GM19240 (cell line): ENCODE results near the gene MUC5AC.

Experiments
- DNase-seq: peaks from one replicate; pipeline ENCODE4 v3.0.0; 2011; ENCODE audit warnings: low spot score; ENCODE audit not compliant: insufficient read length

Gene MUC5AC

DNA sequence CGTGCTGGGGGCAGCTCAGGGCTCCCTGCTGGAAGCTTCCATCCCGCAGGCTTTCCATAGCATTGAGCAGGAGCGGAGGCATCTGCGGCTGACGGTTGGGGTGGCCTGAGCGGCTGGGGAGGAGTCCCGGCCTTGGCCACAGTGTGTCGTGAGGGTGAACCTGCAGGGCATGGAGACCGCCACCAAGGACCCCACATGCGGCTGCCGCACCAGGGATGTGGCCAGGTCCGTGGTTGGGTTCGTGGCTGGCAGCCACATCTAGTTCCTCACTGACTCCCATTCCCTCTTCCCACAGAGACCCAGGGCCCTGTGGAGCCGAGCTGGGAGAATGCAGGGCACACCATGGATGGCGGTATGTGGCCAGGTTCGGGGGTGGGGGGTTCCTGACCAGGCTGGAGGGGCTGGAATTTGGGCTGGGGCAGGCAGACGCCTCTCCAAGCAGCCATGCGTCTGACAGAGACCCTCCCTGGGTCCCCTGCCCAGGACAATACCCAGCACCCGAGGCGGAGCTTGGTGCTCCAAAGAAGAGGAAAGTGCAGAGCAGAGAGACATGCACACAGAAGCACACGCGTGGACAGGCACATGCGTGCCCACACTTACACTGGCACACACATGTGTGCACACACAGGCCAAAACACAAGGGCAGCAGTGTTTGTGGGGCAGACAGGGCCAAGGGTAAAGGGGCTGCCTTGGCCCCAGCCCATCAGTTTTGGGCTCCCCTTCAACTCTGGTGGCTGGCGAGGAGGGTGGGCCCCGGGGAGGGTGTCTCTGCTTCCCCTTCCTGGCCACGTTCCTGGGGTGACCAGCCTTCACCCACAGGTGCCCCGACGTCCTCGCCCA is 67.9 kb downstream of the MUC5AC start:
- DNase-seq: no peak

GRCh38 chr11:1226226-1226985 is 68.7 kb downstream of the MUC5AC start:
- no peak for DNase-seq

- DNase-seq: no peak
These were observed 69.3 kb downstream of the MUC5AC start for GRCh38 chr11:1226986-1227550.

DNA sequence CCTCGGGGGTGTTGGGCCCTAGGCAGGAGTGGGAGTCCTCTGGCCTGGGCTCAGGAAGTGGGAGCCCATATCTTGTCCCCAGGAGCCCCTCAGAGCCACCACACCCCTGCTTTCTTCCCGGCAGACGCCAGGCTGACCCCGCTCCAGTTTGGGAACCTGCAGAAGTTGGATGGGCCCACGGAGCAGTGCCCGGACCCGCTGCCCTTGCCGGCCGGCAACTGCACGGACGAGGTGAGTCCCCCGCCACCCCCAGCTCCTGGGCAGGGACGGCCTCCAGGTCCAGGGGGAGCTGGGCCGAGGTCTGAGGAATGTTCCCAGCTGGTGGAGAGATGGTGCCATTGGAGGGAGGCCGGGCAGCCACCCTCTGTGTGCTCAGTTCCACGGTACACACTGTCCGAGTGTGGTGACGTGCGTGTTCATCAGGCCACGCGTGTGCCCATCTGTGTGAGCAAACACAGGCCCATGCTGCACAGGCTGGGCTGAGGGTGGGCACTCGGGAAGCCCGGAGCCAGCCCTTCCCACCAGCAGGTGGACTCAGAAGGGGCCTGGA is 69.9 kb downstream of the MUC5AC start:
- no peak for DNase-seq

GRCh38 chr11:1228101-1228821 is 70.5 kb downstream of the MUC5AC start:
- no peak for DNase-seq

- no peak for DNase-seq
These were observed 71.2 kb downstream of the MUC5AC start for GRCh38 chr11:1228921-1229451.

DNA sequence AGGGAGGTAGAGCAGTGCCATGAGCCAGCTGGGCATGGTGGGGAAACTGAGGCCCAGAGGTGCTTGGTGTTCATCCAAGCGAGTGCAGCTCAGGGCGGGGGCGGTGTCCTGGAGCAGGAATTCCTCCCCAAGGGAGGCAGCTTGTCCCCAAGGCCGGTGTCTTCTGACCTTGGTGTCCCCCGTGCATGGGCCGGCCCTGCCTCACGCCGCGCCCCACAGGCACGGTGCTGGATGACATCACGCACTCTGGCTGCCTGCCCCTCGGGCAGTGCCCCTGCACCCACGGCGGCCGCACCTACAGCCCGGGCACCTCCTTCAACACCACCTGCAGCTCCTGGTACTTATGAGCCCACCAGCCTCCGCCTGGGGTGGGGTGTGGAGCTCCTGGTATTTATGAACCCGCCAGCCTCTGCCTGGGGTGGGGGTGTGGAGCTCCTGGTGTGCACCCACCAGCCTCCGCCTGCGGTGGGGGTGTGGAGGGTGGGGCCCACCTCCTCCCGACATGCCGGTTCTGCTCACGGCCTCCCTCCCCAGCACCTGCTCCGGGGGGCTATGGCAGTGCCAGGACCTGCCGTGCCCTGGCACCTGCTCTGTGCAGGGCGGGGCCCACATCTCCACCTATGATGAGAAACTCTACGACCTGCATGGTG is 71.8 kb downstream of the MUC5AC start:
- DNase-seq: no peak

- no peak for DNase-seq
These were observed 72.3 kb downstream of the MUC5AC start for GRCh38 chr11:1230121-1230455.

GRCh38 chr11:1230456-1231395 is 73.0 kb downstream of the MUC5AC start:
- DNase-seq: no peak

DNA sequence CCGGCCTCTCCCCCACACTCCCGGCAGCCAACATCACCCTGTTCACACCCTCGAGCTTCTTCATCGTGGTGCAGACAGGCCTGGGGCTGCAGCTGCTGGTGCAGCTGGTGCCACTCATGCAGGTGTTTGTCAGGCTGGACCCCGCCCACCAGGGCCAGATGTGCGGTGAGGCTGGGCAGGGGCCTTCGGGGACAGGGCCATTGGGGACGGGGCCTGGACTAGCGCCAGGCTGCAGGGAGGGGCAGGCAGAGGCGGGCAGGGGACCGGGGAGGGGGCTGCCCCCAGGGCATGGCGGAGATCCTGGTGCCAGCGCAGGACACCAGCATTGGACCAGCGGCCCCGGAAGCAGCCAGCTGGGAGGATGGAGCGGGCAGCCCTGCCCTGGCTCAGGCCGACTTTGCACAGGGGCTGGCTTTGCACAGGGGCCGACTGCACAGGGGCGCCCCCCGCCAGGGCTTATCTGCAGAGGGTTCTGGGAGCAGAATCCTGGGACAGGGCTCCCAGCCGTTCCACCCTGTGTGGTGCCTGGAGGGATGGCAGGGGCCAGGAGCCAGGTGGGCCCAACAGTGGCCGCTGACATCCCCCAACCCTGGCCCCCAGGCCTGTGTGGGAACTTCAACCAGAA is 73.8 kb downstream of the MUC5AC start:
- DNase-seq: no peak

DNA sequence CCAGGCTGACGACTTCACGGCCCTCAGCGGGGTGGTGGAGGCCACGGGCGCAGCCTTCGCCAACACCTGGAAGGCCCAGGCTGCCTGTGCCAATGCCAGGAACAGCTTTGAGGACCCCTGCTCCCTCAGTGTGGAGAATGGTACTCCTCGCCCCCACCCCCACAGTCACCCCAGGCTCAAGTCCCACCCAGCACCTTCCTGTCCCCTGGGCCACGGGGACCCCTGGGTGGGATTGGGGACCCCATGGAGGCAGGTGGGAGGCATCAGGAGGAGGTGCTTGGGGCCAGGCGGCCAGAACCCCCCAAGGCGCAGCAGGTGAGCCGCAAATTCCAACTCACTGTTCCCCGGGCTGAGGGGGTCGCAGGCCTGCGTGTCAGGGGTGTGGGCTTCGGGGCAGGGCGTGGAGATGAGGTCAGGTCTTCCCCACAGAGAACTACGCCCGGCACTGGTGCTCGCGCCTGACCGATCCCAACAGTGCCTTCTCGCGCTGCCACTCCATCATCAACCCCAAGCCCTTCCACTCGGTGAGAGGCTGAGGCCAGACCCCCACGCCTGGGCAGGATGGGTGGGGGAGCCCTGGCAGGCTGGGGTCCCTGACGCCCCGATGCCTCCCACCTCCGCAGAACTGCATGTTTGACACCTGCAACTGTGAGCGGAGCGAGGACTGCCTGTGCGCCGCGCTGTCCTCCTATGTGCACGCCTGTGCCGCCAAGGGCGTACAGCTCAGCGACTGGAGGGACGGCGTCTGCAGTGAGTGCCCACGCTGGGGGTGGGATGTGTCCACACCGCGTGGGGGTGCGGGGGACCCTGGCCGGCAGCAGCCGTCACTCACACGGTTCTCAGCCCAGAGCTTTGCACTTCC is 74.5 kb downstream of the MUC5AC start:
- DNase-seq: no peak

DNA sequence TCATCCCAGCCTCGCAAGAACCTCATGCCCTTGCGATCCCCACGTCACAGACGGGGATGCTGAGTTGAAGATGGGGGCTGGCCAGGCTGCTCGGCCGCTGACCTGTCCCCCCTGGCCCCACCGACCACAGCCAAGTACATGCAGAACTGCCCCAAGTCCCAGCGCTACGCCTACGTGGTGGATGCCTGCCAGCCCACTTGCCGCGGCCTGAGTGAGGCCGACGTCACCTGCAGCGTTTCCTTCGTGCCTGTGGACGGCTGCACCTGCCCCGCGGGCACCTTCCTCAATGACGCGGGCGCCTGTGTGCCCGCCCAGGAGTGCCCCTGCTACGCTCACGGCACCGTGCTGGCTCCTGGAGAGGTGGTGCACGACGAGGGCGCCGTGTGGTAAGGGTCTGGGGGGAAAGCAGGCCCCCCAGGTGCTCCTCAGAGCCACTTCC is 75.1 kb downstream of the MUC5AC start:
- no peak for DNase-seq

DNA sequence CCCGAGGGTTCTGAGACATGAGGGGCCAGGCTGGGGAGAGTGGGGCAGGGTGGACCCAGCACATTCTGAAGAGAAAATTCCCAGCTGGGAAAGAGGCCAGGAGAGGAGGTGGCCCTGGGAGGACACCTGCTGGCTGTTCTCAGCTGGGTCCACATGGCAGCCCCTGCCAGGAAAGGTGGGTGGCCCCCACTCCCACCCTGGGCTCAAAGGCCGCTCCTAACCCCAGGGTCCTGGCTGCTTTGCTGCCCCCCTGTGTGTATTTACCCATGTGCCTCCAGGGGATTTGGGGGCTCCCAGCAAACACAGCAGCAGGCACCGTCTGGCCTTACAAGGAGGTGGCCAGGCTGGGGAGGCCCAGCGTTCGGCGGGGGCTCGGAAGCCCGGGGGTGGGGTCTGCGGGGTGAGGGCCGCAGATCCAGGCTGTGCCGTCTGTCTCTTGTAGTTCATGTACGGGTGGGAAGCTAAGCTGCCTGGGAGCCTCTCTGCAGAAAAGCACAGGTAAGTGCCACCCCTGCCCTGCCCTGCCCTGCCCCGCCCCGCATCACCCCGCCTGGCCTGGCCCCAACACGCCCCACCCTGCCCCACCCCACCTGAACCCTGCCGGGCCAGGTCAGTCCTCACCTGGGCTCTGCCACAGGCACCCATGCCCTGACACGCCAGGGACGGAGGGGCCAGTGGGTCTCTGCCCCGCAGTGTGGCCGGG is 75.7 kb downstream of the MUC5AC start:
- no peak for DNase-seq

DNA sequence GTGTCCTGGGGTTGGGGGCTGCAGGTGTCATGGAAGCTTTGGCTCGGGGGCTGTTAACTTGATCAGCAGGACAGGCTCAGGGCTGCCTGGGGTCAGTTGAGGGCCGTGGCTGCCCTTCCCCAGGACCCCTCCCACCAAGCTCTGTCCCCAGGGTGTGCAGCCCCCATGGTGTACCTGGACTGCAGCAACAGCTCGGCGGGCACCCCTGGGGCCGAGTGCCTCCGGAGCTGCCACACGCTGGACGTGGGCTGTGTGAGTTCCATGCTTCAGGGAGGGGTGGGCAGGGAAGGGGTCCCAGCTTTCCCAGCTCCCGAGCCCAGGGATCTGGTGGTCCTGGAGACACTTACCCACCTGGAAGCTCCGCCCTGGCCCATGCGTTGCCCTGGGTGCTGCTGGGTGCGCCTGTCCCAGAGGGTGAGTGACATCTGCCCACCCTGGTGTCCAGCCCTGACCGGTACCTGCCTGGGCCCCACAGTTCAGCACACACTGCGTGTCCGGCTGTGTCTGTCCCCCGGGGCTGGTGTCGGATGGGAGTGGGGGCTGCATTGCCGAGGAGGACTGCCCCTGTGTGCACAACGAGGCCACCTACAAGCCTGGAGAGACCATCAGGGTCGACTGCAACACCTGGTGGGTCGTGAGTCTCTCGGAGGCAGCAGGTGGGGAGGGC is 76.4 kb downstream of the MUC5AC start:
- no peak for DNase-seq

DNA sequence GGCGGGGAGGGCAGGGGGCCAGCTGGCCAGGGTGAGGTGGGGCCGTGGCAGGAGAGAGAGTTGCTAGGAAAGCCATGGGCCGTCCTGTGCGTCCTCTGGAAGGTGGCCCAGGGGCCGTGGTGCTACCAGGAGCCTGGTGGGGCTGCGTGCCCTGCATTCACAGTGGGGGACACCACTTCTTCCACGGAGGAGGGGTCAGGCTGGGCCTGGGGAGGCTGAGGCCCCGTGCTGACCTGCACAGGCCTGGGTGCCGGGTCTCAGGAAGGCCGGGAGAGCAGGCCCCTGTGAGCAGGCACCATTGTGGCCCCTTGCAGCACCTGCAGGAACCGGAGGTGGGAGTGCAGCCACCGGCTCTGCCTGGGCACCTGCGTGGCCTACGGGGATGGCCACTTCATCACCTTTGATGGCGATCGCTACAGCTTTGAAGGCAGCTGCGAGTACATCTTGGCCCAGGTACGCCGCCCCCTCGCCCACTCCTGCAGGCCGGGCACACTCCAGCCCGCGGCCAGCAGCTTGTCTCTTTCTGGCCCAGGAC is 77.1 kb downstream of the MUC5AC start:
- DNase-seq: no peak

DNA sequence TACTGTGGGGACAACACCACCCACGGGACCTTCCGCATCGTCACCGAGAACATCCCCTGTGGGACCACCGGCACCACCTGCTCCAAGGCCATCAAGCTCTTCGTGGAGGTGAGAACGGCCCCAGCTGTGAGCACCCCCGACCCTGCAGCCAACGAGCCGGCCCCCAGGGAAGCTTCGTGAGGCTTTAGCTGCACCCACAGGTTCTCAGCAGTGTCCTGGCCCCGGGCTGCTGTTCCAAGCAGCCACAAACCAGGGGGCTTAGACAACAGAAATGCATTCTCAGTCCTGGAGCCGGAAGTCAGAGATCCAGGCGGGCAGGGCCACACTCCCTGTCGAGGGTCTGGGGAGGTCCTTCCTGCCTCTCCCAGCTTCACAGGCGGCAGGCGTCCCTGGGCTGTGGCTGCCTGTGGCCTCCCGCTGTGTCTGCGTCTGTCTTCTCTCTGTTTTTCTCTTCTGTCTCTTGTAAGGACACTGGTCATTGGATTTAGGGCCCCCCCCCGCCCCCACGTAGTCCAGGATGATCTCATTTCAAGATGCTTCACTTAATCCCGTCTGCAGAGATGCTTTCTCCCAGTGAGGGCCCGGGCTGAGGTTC is 77.7 kb downstream of the MUC5AC start:
- DNase-seq: no peak
